Esophagus muscularis mucosa (tissue), 4 donors: Measurements from ENCODE around the gene UGT1A1.

Experiments
- CTCF ChIP-seq, 3 experiments: fragments of 200-600 bp in 2 of 3; fragments of 450-650 bp in 1 of 3; sonication (generic) in 2 of 3; IDR thresholded peaks; one replicate each; pipeline ENCODE4 v1.5.1; 2017 to 2019; ENCODE audit warnings: antibody characterized with exemption in 3 of 3, mild to moderate bottlenecking in 2 of 3, moderate library complexity in 1 of 3
- EP300 ChIP-seq: sonication (generic); formaldehyde crosslinking; IDR thresholded peaks from one replicate; pipeline ENCODE4 v1.6.1; 2017; ENCODE audit warnings: antibody characterized with exemption
- POLR2A ChIP-seq: fragments of 450-650 bp; IDR thresholded peaks from one replicate; pipeline ENCODE4 v1.6.1; 2017; ENCODE audit warnings: antibody characterized with exemption, moderate library complexity, mild to moderate bottlenecking, low read depth

- TF ChIP-seq CTCF (IDR thresholded peaks at IDR 0.05) (no peak), POLR2A (no peak), EP300 (no peak)
Observed at GRCh38 chr2:233802132-233802815, 42.2 kb downstream of the UGT1A1 start.
